Right atrium auricular region (tissue), 2 donors: ENCODE data around the gene CCR5. TPM values are rescaled to one million over a fixed set of nuclear protein-coding genes. Genes with fewer than 3 reads are reported as not detected.

Experiments used
- DNase-seq: peaks from one replicate; pipeline ENCODE4 v3.0.0-alpha.2; 2019; ENCODE audit warnings: low spot score
- H3K27ac ChIP-seq, 2 donors: fragments of 200-600 bp; sonication (generic); 1 replicate in 1 of 2; 2 replicates in 1 of 2; pipeline ENCODE4 v1.5.1; 2016 to 2019
- H3K27me3 ChIP-seq, 2 donors: fragments of 200-600 bp; sonication (generic); one replicate each; pipeline versions ENCODE4 v1.5.1 to v1.6.0; 2017 to 2019
- H3K36me3 ChIP-seq: fragments of 200-600 bp; sonication (generic); one replicate; pipeline ENCODE4 v1.5.1; 2016
- H3K4me1 ChIP-seq, 2 donors: fragments of 200-600 bp; sonication (generic); one replicate each; pipeline versions ENCODE4 v1.5.1 to v1.6.0; 2017 to 2019
- H3K4me3 ChIP-seq, 2 donors: fragments of 200-600 bp; sonication (generic); 1 replicate in 1 of 2; 2 replicates in 1 of 2; pipeline ENCODE4 v1.5.1; 2017 to 2019; ENCODE audit warnings: mild to moderate bottlenecking in 1 of 2, moderate library complexity in 1 of 2
- H3K9me3 ChIP-seq, 2 donors: fragments of 200-600 bp; sonication (generic); one replicate each; pipeline ENCODE4 v1.5.1; 2019
- CTCF ChIP-seq, 2 donors: fragments of 200-600 bp; sonication (generic); IDR thresholded peaks; one replicate each; pipeline ENCODE4 v1.5.1; 2019; ENCODE audit warnings: antibody characterized with exemption in 2 of 2
- total RNA-seq, 2 donors: library from RNA; depleted of rRNA; stranded (reverse); fragments of >200 nt; gene quantifications; one replicate each; pipeline ENCODE4 v1.1.0, GENCODE V29; 2016

CCR5 gene
- total RNA-seq, 2 donors from 2014 or later: 1.1 TPM; not detected in 1

- Histone ChIP-seq H3K36me3 (no peaks in the 10 kb centered on the region), H3K27ac (no peak overlapping the region), H3K4me3 (no peak overlapping the region), H3K9me3 (no peaks in the 10 kb centered on the region), H3K27me3 (no peaks in the 10 kb centered on the region), H3K4me1 (no peaks in the 10 kb centered on the region)
- no peak for DNase-seq
- TF ChIP-seq CTCF (IDR thresholded peaks at IDR 0.05): no peak
These were observed 22.3 kb downstream of the CCR5 start for GRCh38 chr3:46393011-46393410.

GRCh38 chr3:46393554-46394434, 23.0 kb downstream of the CCR5 start:
- Histone ChIP-seq H3K27me3 (no peaks in the 10 kb centered on the region), H3K4me3 (no peak overlapping the region), H3K27ac (no peak overlapping the region), H3K9me3 (no peaks in the 10 kb centered on the region), H3K4me1 (no peaks in the 10 kb centered on the region), H3K36me3 (no peaks in the 10 kb centered on the region)
- no peak for TF ChIP-seq CTCF (IDR thresholded peaks at IDR 0.05)
- no peak for DNase-seq

DNA sequence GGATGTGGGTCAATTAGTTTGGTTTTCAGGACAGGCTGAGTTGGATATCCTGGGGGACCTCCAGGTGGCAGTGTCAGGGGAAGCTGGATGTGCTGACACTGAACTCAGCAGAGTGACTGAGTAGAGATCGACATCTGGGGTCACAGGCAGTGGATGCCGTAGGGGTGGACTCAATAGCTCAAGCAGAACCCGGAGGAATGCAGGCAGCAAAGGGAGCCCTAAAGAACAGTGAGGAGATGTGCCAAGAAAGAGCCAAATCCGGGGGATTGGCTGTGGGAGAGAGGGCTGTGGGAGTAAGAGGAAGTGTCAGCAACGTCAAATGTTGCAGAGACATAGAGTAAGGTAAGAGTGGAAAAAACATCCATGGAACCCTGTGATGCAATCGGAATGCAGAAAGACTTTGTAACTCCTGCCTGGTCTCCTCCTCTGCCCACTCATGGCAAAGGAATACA, 24.5 kb downstream of the CCR5 start:
- no peak overlapping the region for H3K4me3 ChIP-seq
- H3K27me3 ChIP-seq: no peaks in the 10 kb centered on the region
- no peak for DNase-seq
- TF ChIP-seq CTCF (IDR thresholded peaks at IDR 0.05): no peak
- no peak overlapping the region for H3K27ac ChIP-seq
- peaks cover 0 to 4% of the 10 kb centered on the region in 2 donors for H3K4me1 ChIP-seq
- H3K9me3 ChIP-seq: no peaks in the 10 kb centered on the region
- H3K36me3 ChIP-seq: no peaks in the 10 kb centered on the region

GRCh38 chr3:46395766-46396530, 25.2 kb downstream of the CCR5 start:
- Histone ChIP-seq H3K27ac (no peak overlapping the region), H3K4me1 (peaks cover 0 to 5% of the 10 kb centered on the region in 2 donors), H3K36me3 (no peaks in the 10 kb centered on the region), H3K9me3 (no peaks in the 10 kb centered on the region), H3K27me3 (no peaks in the 10 kb centered on the region), H3K4me3 (no peak overlapping the region)
- TF ChIP-seq CTCF (IDR thresholded peaks at IDR 0.05): no peak
- no peak for DNase-seq

DNA sequence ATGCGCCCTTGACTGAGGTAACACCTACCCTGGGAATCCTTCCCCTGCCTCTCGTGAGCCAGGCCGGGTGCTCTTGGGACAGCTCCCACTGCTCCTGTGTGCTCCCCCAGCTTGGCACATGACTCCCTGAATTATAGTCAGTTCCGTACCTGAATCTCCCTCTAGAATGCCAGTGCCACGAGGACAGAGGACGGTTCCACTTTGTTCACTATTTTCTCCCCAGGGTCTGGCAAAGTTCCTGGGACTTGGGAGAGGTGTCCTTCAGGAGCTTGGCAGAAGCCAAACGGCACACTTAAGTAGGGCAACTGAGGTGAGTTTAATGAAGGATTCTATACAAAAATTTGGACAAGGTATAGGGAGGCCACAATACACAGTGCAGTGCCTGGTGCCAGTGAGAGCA, 26.4 kb downstream of the CCR5 start:
- Histone ChIP-seq H3K27ac (no peak overlapping the region), H3K4me3 (no peak overlapping the region), H3K9me3 (no peaks in the 10 kb centered on the region), H3K4me1 (peaks cover 0 to 5% of the 10 kb centered on the region in 2 donors), H3K36me3 (no peaks in the 10 kb centered on the region), H3K27me3 (no peaks in the 10 kb centered on the region)
- no peak for TF ChIP-seq CTCF (IDR thresholded peaks at IDR 0.05)
- DNase-seq: no peak
